Measurements from ENCODE around the gene LRP1B.
"Not testable (repeated sequence)": the region's sequence is repeated elsewhere in the genome, so short reads cannot be mapped to it uniquely, and the experiment has no call there.

Gene LRP1B

GRCh38 chr2:140355511-140356090, 1775.2 kb downstream of the LRP1B start:
- DNase-seq: no peak

- DNase-seq: no peak
These were observed 1776.3 kb downstream of the LRP1B start for GRCh38 chr2:140354544-140354943.

GRCh38 chr2:140353541-140353940, 1777.3 kb downstream of the LRP1B start:
- DNase-seq: no peak

GRCh38 chr2:140351692-140352091, 1779.1 kb downstream of the LRP1B start:
- DNase-seq: no peak

- DNase-seq: no peak
These were observed 1781.1 kb downstream of the LRP1B start for GRCh38 chr2:140349695-140350094.

DNA sequence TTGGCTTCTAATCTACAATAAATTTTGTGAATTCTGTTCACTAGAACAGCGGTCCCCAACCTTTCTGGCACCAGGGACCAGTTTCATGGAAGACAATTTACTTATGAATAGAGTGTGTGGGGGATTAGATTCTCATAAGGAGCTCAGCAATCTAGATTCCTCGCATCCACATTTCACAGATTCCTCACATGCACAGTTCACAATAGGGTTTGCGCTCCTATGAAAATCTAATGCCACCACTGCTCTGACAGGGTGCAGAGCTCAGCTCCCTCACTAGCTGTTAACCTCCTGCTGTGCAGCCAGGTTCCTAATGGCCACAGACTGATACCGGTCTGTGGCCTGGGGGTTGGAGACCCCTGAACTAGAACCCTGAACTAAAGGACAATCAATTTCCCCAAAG, 1782.0 kb downstream of the LRP1B start:
- DNase-seq: no peak

GRCh38 chr2:140344838-140345237, 1786.0 kb downstream of the LRP1B start:
- no peak for DNase-seq

- DNase-seq: not testable (repeated sequence)
These were observed 1786.5 kb downstream of the LRP1B start for GRCh38 chr2:140344266-140344665.

GRCh38 chr2:140338795-140339194, 1792.0 kb downstream of the LRP1B start:
- no peak for DNase-seq

DNA sequence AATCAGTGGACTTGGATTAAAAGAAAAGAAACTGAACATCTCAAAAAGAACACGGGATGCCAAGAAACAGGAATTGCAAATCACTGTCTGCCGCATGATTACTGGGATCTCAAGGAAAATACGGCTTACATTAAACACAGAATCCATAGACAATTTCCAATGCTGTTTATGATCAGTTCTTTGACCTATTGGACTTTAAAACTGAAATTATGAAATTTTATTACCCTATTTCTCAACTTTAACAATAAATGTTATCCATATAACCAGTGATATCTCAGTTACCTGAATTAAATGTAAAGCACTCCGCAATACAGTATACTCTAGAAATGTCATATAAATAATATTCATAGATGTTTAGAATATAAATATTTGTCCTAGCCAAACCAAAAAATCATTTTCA, 1793.8 kb downstream of the LRP1B start:
- no peak for DNase-seq

DNA sequence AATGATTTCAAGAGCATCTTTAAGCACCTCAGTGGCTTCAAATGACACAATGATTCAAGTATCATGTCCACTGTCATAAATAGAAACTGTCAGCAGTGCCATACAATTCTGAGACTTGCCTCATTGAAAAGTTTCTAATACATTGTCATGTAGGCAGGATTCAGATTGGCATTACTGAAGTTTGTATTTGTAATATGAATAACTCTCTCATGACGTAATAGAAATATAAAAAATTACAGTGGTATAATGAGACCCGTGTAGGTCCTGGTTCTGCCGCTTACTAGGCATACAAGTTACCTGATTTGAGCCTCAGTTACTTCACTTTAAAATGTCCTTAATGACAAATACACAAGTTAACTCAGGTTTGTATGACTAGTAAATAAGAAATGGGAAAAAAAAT, 1814.5 kb downstream of the LRP1B start:
- DNase-seq: no peak

GRCh38 chr2:140311905-140312304, 1818.9 kb downstream of the LRP1B start:
- DNase-seq: no peak

- DNase-seq: no peak
These were observed 1822.1 kb downstream of the LRP1B start for GRCh38 chr2:140308706-140309105.

DNA sequence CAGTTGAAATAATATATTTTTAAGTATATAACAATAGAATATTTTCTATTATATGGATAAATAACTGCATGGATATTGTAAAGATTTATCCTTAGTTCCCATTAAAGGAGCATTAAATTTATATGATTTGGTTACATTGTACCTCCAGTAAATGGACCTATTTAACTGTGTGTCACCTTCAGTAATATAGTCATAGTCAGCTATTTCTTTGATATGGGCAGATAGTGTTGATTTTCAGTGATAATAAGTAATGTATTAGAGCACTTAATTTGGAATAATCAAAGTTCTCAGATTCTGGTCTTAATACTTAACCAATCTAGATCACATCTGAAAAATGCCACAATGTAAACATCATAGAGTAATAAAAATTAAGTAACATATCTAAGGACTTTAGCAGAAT, 1823.3 kb downstream of the LRP1B start:
- no peak for DNase-seq

GRCh38 chr2:140295767-140296166, 1835.0 kb downstream of the LRP1B start:
- no peak for DNase-seq

- DNase-seq: no peak
These were observed 1842.1 kb downstream of the LRP1B start for GRCh38 chr2:140288726-140289125.

DNA sequence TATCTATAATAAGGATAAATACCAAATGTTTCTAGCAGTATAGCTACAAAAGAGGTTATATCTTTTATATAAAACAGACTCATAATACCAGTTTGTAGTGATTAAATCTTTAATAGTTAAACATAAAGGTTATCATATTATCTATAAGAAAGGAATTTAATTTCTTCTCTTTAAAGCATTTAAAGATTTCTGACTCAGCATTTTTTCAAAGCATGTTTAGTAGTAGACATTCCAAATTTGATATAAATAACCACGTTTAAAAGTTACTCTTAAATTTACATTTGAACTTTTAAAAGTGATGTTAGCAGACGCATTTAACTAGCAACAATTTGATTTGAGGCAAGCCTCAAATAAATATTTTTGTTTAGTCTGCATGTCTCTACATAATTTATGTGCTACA, 1842.6 kb downstream of the LRP1B start:
- DNase-seq: no peak

DNA sequence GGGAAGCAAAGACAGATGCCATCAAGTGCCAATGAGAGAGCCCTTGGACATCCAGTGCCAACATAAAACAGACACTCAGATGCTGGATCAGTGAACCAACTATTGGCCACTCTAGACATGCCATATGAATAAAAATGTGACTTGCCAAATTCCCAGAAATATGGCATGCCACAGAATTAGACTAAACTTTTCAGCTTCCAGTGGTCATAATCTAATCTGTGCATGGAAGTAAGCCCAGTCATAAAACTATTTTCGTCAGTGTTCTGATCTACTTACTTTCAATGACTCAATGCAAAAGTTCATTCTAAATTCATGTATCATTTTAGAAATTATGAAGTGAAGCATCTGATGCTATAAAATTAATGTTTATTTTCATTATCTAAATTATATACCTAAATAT, 1844.4 kb downstream of the LRP1B start:
- DNase-seq: no peak

DNA sequence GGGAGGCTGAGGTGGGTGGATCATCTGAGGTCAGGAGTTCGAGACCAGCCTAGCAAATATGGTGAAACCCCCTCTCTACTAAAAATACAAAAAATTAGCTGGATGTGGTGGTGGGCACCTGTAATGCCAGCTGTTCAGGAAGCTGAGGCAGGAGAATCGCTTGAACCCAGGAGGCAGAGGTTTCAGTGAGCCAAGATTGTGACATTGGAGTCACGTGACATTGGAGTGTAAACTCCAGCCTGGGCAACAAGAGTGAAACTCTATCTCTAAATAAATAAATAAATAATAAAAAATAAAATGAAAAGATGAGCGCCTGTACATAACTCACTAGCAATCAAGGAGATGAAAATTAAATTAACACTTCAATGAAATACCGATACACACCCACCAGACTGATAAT, 1853.5 kb downstream of the LRP1B start:
- not testable (repeated sequence) for DNase-seq

DNA sequence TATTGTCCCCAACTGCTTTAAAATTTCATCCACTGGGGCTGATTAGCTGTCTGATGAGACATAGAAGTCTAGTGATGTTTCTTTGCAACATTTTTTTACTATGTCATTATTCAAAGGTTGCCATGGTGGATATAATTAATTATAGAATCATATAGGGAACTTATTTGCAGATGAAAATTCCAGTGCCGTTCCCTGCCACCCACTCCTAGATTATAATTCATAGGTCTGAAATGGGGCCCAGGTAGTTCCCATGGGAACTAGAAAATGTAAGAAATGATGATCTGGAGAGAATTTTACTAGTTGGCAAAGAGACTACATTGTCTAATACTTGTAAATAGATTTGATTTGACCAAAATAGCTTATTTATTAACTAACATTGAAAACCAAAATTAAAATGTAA, 1854.2 kb downstream of the LRP1B start:
- no peak for DNase-seq

DNA sequence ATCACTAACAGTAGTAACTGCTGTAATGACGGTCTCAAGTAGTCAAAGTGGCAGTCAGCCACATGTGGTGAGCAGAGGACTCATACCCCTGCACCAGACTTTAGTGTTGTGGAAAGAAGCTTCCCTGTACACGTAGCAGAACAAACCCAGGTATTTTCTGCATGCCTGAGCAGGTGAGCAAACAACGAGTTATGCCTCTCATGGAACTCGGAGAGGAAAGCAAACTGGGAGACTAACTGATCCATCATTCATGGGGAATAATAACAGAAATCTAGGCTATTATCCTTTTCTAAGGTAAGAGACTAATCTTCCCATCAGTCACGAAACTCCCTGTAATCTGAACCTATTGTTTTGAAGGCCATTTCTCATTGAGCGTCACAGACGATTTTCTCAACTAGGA, 1855.4 kb downstream of the LRP1B start:
- DNase-seq: no peak

DNA sequence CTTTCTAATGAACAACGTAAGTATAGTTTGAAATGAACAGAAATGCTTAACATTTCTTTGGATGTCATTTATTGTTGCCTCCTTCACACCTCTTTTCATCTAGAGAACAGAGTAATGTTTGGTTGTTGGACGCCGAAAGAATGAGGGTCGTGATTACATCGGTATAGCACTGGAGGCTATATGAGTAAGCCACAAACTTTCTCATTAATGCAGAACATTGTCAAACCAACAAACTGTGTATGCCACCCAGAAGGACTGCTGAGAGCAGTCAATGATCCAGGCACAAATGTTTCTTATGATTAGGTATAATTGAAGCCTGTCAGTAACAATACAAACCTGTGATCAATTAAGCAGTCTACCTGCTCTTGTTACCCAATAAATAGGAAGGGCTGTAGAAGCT, 1855.9 kb downstream of the LRP1B start:
- DNase-seq: no peak

DNA sequence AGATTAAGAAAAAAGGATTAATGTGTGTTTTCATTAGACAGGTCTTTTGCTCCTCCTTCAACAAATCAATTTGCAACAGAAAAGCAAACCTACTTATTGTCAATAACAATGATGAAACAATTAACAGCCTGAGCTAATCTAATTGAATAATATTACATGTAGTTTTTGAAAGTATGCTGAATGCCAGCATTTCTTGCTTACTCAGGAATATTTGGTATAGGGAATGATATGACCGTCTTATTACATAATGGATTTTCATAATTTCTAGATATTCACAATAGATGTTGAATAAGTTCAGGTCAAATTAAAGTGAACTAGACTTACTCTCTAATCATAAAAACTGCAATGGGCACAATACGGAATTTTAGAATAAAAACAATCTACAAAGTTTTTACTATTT, 1856.9 kb downstream of the LRP1B start:
- DNase-seq: no peak

- DNase-seq: no peak
These were observed 1857.4 kb downstream of the LRP1B start for GRCh38 chr2:140273408-140273807.

DNA sequence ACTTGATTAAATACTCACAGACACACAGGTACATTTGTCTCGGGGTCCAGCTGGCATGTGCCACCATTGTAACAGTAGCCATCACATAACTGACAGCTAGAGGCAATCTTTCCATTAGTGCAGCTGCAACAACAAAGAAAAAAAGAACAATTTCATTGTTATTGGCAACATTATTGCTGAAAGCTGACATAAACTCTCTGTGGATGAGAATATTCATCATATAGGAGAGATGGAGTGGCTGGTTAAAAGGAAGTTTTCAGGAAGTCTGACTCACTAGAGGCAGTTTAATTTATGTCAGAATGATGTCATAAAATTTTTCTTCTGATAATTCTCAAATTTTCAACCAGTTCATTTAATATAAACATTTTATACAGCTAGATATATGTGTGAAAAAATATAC, 1860.6 kb downstream of the LRP1B start:
- DNase-seq: no peak

GRCh38 chr2:140269000-140269399, 1861.8 kb downstream of the LRP1B start:
- no peak for DNase-seq
